Measurements from ENCODE around the gene PTP4A2.

PTP4A2 gene

GRCh38 chr1:31938184-31938975 lies at the start of gene PTP4A2:
PTP4A2 (minus strand) TSS chr1:31938368; CDS start chr1:31919065, 19,303 bp downstream.
- peak; percentile 94 for DNase-seq (ENCODE audit: low read depth)

- no peak for DNase-seq (ENCODE audit: low read depth)
Observed at GRCh38 chr1:31987135-31987619, 49.0 kb upstream of the PTP4A2 start.

- no peak for DNase-seq (ENCODE audit: low read depth)
Observed at GRCh38 chr1:31985430-31985829, 47.3 kb upstream of the PTP4A2 start.

DNA sequence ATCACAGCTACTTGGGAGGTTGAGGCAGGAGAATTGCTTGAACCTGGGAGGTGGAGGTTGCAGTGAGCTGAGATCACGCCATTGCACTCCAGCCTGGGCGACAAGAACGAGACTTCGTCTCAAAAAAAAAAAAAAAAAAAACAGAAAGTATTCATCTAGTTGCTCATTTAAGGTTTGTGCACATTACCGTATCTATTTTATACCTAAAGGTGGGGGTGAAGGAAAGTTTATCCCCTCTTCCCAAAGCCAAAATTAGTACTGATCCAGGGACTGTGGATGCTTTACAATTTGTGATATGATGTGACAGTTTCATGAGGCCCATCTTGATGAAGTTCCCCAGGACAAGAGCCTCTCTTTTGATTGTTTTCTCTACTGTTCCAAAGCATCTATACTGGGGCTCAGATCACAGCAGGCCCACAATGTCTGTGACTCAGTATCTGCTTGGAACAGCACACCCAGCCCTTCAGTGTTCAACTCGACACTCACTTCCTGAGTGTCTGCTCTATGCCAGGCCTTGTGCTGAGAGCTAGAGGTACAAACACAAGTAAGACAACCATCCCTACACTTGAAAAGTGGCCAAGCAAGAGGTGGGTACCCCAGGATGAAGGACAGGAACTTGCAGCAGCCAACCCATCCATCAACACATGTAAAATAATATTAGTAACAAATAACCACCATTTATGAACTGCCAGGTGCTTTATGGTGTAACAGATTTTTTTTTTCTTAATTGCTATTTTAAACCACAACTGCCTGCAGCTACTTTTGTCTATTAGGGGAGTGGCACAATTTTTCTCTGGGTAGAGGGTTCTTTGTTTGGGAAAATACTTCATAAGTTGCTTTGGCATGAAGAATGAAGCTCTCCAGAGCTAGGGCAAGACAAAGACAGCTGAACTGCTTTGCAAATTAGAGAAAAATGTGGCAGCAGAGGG lies 46.5 kb upstream of the PTP4A2 start:
- DNase-seq (ENCODE audit: low read depth) = no peak

GRCh38 chr1:31981972-31982371 lies 43.8 kb upstream of the PTP4A2 start:
- DNase-seq (ENCODE audit: low read depth) = no peak

DNA sequence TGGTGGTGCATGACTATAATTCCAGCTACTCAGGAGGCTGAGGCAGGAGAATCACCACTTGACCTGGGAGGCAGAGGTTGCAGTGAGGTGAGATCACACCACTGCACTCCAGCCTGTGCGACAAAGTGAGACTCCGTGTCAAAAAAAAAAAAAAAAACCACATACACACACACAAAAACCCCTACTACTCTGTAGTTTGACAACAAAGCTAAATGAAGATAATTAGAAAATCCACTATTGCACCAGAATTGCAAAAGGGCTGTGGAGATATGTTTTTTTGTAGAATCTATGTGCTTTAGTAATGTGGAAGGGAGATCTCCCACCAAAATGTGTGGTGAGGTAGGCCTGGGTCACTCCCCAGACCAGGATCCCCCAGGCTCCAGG lies 43.3 kb upstream of the PTP4A2 start:
- no peak for DNase-seq (ENCODE audit: low read depth)

DNA sequence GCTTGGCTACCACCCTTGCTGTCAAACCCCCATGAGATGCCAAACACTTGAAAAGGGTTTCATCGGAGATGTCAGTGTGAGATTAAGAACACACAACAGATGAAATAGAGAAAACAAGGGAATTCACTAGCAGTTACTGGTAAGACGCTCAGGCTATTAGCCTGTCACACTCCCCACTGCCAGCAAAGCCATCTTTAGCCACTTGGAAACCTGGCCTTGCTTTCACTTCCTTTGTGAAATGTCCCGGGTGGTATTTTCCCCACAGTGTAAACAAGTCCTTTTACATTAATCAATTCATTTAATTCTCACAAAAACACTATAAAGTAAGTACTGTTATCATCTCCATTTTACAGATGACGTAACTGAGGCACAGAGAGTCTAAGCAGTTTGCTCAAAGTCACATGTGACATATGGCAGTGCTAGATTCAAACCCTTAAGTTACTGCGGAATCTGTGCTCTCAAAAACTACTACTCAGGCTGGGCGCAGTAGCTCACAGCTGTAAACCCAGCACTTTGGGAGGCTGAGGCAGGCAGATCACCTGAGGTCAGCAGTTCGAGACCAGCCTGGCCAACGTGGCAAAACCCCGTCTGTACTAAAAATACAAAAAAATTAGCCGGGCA lies 42.8 kb upstream of the PTP4A2 start:
- DNase-seq (ENCODE audit: low read depth) = no peak

- no peak for DNase-seq (ENCODE audit: low read depth)
Observed at GRCh38 chr1:31978843-31979400, 40.8 kb upstream of the PTP4A2 start.

- DNase-seq (ENCODE audit: low read depth) = peak; percentile 98
Observed at GRCh38 chr1:31977385-31978131, 39.4 kb upstream of the PTP4A2 start.

DNA sequence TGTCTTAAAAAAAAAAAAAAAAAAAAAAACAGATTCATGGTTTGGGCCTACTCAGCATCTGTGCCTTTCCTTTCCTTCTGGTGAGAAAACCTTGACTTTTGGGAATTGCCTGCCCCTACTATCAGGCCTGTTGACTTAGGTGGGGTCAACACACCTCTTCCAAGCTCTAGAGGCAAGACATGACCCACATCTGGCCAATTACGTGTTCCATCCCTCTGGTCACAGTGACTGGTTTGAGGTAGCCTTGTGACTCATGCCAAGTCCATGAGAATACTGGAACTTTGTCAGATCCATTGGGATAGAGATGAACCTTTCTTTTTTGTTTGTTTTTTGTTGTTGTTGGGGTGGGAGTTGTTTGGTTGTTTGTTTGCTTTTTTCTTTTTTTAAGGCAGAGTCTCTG lies 38.2 kb upstream of the PTP4A2 start:
- DNase-seq (ENCODE audit: low read depth) = peak; percentile 42

DNA sequence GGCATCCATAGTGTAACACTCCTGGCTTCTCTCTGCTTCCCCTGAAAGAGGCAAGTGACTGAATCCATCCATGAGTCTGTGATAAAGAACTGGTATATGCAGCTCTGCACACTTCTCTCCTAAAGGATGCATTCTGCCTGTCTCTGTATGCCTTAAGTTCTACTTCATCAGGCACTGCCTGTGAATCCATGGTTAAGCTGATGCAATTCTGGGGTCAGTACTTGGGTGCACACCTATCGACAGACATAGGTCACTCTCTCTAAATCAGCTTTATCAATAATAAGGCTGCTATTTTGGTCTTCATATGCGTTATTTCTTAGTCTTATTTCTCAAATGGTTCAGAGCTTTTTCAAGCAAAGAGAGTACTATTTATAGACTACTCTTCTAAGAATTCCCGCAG lies 32.7 kb upstream of the PTP4A2 start:
- DNase-seq (ENCODE audit: low read depth) = no peak

- DNase-seq (ENCODE audit: low read depth) = no peak
Observed at GRCh38 chr1:31961536-31961935, 23.4 kb upstream of the PTP4A2 start.

- no peak for DNase-seq (ENCODE audit: low read depth)
Observed at GRCh38 chr1:31959521-31960340, 21.6 kb upstream of the PTP4A2 start.

- DNase-seq (ENCODE audit: low read depth) = no peak
Observed at GRCh38 chr1:31957701-31958674, 19.8 kb upstream of the PTP4A2 start.

DNA sequence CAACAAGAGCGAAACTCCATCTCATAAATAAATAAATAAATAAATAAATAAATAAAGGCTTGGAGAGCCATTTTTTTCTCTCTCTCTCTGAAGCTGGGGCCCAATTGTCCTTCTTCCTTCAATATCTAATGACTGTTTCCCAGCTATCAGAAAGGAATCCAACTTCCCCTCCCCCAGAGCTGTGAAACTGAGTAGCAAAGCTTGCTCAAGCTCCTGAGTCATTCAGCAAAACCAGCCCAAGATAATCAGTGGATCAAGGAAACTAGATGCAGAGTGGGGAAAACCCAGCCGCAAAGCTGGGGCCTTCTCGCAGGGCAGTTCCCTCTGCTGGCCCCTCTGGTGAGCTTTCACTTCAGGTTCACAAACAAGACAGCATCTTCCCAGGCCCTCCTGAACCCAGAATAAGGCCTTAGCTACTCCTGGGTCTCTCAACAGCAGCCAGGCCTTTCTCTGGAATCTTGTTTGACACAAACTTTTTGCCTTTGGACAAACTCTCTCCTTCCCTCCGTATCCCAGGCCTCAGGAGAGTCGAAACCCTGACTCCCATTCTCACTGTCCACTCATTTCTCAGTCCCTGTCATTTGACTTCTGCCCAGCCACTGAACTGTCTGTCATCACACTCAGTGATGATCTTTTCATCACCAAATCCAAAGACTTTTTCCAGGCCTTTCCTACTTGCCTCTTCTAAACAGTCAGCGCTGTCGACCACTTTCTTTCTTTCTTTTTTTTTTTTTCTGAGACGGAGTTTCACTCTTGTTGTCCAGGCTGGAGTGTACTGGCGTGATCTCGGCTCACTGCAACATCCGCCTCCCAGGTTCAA lies 18.0 kb upstream of the PTP4A2 start:
- DNase-seq (ENCODE audit: low read depth) = peak; percentile 99

DNA sequence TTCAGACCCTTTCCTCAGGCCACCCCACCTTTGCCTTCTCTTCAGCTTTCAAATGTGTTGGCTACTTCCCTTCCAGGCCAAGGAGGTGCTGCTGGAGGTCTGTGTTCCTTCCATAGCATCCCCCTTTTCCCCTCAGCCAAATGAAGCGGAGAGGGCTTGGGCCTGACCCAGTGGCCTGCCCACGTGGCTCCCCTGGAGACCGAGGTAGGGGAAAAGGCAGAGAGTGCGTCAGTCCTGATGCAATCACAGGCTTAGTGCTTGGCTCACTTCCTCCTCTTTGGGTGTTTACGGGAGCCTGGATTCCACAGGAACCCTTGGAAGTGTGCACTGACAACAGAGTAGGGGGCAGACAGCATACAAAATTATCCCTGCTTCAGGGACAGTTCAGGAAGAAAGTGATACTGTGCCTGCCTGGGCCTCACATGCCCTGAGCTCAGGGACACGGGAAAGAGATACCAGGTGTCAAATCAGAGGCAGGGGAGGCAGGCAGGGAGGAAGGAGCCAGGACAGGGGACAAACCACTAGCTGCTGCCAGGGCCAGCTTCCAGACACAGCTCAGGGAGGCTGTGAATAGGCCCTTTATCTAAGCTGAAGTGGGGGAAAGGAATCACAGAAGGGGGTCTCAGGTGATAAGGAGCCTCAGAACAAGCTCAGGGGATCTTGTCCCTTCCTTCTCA lies 16.6 kb upstream of the PTP4A2 start:
- peak; percentile 98 for DNase-seq (ENCODE audit: low read depth)

- no peak for DNase-seq (ENCODE audit: low read depth)
Observed at GRCh38 chr1:31952825-31953220, 14.7 kb upstream of the PTP4A2 start.

DNA sequence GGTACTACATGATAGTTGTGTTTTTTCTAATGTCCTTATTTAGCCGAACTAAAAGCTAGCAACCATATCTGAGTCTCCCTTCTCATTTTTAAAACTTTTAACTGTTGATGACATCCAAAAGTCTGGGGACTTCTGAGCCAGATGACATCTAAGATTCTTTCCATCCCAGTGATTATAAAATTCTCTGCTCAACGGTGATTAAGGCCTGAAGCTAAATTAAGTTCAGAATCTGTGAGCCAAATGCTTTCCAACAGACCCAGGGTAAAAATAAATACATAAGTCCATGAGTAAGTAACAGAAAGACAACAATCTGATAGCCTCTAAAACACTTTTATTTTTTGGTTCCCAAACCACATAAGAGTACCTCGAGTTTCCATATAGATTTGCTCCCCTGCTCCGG lies 13.1 kb upstream of the PTP4A2 start:
- DNase-seq (ENCODE audit: low read depth) = no peak

Data from fibroblast of gingiva (primary cell).